Measurements from ENCODE around the gene ACSL1. TPM values are rescaled to one million over a fixed set of nuclear protein-coding genes. Genes with fewer than 3 reads are reported as not detected.

Gene ACSL1
- total and polyA plus RNA-seq, 2 experiments from 2014 or later = 15.4 to 16.8 TPM

GRCh38 chr4:184817494-184818215, 8.1 kb downstream of the ACSL1 start:
- H3K27me3 ChIP-seq (replicated peaks; ENCODE audit: insufficient read depth) = no peaks in the 10 kb centered on the region
- no peak overlapping the region for H3K27ac ChIP-seq
- no peak overlapping the region for H2AFZ ChIP-seq
- H3F3A ChIP-seq (ENCODE audit: insufficient read depth) = no peaks in the 10 kb centered on the region
- no peaks in the 10 kb centered on the region for H3K9me3 ChIP-seq (ENCODE audit: low read depth)
- H4K20me1 ChIP-seq (ENCODE audit: insufficient read depth) = no peaks in the 10 kb centered on the region
- 90 to 93% methylated on average over 11 of the region's 11 CpGs for WGBS, 2 experiments (ENCODE audit: low coverage in 1 of 2, low lambda C conversion rate in 2 of 2, missing lambda C conversion rate in 2 of 2)
- H3K4me3 ChIP-seq = no peak overlapping the region
- no peak overlapping the region for H3K4me2 ChIP-seq (ENCODE audit: unreplicated experiment)
- in situ Hi-C loops (cut with MboI) = no loop called here
- H3K79me2 ChIP-seq (ENCODE audit: insufficient read depth) = peaks cover 42% of the 10 kb centered on the region
- no peaks in the 10 kb centered on the region for H3K9me2 ChIP-seq (ENCODE audit: insufficient read depth)
- no peak overlapping the region for H3K9ac ChIP-seq
- H3K4me1 ChIP-seq (ENCODE audit: insufficient read depth) = peaks cover 11% of the 10 kb centered on the region
- H3K36me3 ChIP-seq (ENCODE audit: low read depth) = no peaks in the 10 kb centered on the region
- no peak for DNase-seq
- TF ChIP-seq EZH2 (IDR thresholded peaks at IDR 0.05; ENCODE audit: insufficient read depth, poor library complexity, severe bottlenecking) = no peak

GRCh38 chr4:184816962-184817361, 8.8 kb downstream of the ACSL1 start:
- H4K20me1 ChIP-seq (ENCODE audit: insufficient read depth) = no peaks in the 10 kb centered on the region
- in situ Hi-C loops (cut with MboI) = no loop called here

GRCh38 chr4:184815046-184815877, 10.5 kb downstream of the ACSL1 start:
- Histone ChIP-seq H2AFZ (peak overlapping the region; percentile 28; the same call in 1 of the 2 replicates), H3K27me3 (replicated peaks; ENCODE audit: insufficient read depth) (no peaks in the 10 kb centered on the region), H3K9me3 (ENCODE audit: low read depth) (no peaks in the 10 kb centered on the region), H3K4me2 (ENCODE audit: unreplicated experiment) (peak overlapping the region; percentile 39), H3K4me1 (ENCODE audit: insufficient read depth) (peaks cover 15% of the 10 kb centered on the region), H4K20me1 (ENCODE audit: insufficient read depth) (no peaks in the 10 kb centered on the region), H3K79me2 (ENCODE audit: insufficient read depth) (peaks cover 18% of the 10 kb centered on the region), H3K9me2 (ENCODE audit: insufficient read depth) (no peaks in the 10 kb centered on the region), H3F3A (ENCODE audit: insufficient read depth) (no peaks in the 10 kb centered on the region), H3K27ac (no peak overlapping the region), H3K9ac (no peak overlapping the region), H3K36me3 (ENCODE audit: low read depth) (no peaks in the 10 kb centered on the region), H3K4me3 (0 out of 2 replicates have a peak overlapping the region, but pooled peaks have one; percentile 22)
- in situ Hi-C loops (cut with MboI) = no loop called here
- 35 to 36% methylated on average over 11 of the region's 11 CpGs for WGBS, 2 experiments (ENCODE audit: low coverage in 1 of 2, low lambda C conversion rate in 2 of 2, missing lambda C conversion rate in 2 of 2)
- DNase-seq = peak; percentile 80
- TF ChIP-seq EZH2phosphoT487 (IDR thresholded peaks at IDR 0.05; ENCODE audit: insufficient read depth, low read depth) (no peak), EZH2 (IDR thresholded peaks at IDR 0.05; ENCODE audit: insufficient read depth, poor library complexity, severe bottlenecking) (no peak)

More at GRCh38 chr4:184816962-184817361, 8.8 kb downstream of the ACSL1 start:
- DNase-seq = no peak
- Histone ChIP-seq H3K4me1 (ENCODE audit: insufficient read depth) (peaks cover 15% of the 10 kb centered on the region), H3K4me3 (no peak overlapping the region), H3K4me2 (ENCODE audit: unreplicated experiment) (no peak overlapping the region), H3K9me3 (ENCODE audit: low read depth) (no peaks in the 10 kb centered on the region), H3K36me3 (ENCODE audit: low read depth) (no peaks in the 10 kb centered on the region), H3K27me3 (replicated peaks; ENCODE audit: insufficient read depth) (no peaks in the 10 kb centered on the region), H3K9ac (no peak overlapping the region), H3K27ac (no peak overlapping the region), H3F3A (ENCODE audit: insufficient read depth) (no peaks in the 10 kb centered on the region), H3K9me2 (ENCODE audit: insufficient read depth) (no peaks in the 10 kb centered on the region), H2AFZ (no peak overlapping the region), H3K79me2 (ENCODE audit: insufficient read depth) (peaks cover 35% of the 10 kb centered on the region)
- TF ChIP-seq EZH2phosphoT487 (IDR thresholded peaks at IDR 0.05; ENCODE audit: insufficient read depth, low read depth) (no peak), EZH2 (IDR thresholded peaks at IDR 0.05; ENCODE audit: insufficient read depth, poor library complexity, severe bottlenecking) (no peak)

- TF ChIP-seq EZH2phosphoT487 (IDR thresholded peaks at IDR 0.05; ENCODE audit: insufficient read depth, low read depth) (no peak), EZH2 (IDR thresholded peaks at IDR 0.05; ENCODE audit: insufficient read depth, poor library complexity, severe bottlenecking) (no peak)
- 53 to 59% methylated on average over 5 of the region's 5 CpGs for WGBS, 2 experiments (ENCODE audit: low coverage in 1 of 2, low lambda C conversion rate in 2 of 2, missing lambda C conversion rate in 2 of 2)
- H3K4me2 ChIP-seq (ENCODE audit: unreplicated experiment) = peak overlapping the region; percentile 39
- peaks cover 13% of the 10 kb centered on the region for H3K79me2 ChIP-seq (ENCODE audit: insufficient read depth)
- in situ Hi-C loops (cut with MboI) = no loop called here
- peaks cover 15% of the 10 kb centered on the region for H3K4me1 ChIP-seq (ENCODE audit: insufficient read depth)
- peak overlapping the region; percentile 28; the same call in 1 of the 2 replicates for H2AFZ ChIP-seq
- no peak overlapping the region for H3K9ac ChIP-seq
- no peaks in the 10 kb centered on the region for H3K27me3 ChIP-seq (replicated peaks; ENCODE audit: insufficient read depth)
- 0 out of 2 replicates have a peak overlapping the region, but pooled peaks have one; percentile 22 for H3K4me3 ChIP-seq
- DNase-seq = peak; percentile 47
- H3K27ac ChIP-seq = no peak overlapping the region
- no peaks in the 10 kb centered on the region for H3F3A ChIP-seq (ENCODE audit: insufficient read depth)
- H3K9me3 ChIP-seq (ENCODE audit: low read depth) = no peaks in the 10 kb centered on the region
- H4K20me1 ChIP-seq (ENCODE audit: insufficient read depth) = no peaks in the 10 kb centered on the region
- H3K36me3 ChIP-seq (ENCODE audit: low read depth) = no peaks in the 10 kb centered on the region
- no peaks in the 10 kb centered on the region for H3K9me2 ChIP-seq (ENCODE audit: insufficient read depth)
These were observed 11.1 kb downstream of the ACSL1 start for GRCh38 chr4:184814686-184815045.
